Activated CD4-positive, alpha-beta T cell treated with anti-CD3 and anti-CD28 coated beads for 48 hours (primary cell): Measurements from ENCODE around the gene FAIM2.
"Not testable (repeated sequence)": the region's sequence is repeated elsewhere in the genome, so short reads cannot be mapped to it uniquely, and the experiment has no call there.

ENCODE experiments used
- DNase-seq: peaks from one replicate; pipeline ENCODE4 v3.0.0-alpha.2; 2020

The FAIM2 gene

GRCh38 chr12:49893753-49894750, 9.6 kb downstream of the FAIM2 start:
- DNase-seq: no peak

GRCh38 chr12:49892732-49893317, 10.9 kb downstream of the FAIM2 start:
- DNase-seq: no peak

- no peak for DNase-seq
These were observed 11.5 kb downstream of the FAIM2 start for GRCh38 chr12:49892084-49892731.

- DNase-seq: no peak
These were observed 12.2 kb downstream of the FAIM2 start for GRCh38 chr12:49891476-49891875.

GRCh38 chr12:49891012-49891411, 12.7 kb downstream of the FAIM2 start:
- no peak for DNase-seq

- no peak for DNase-seq
These were observed 13.6 kb downstream of the FAIM2 start for GRCh38 chr12:49890096-49890461.

- DNase-seq: no peak
These were observed 14.2 kb downstream of the FAIM2 start for GRCh38 chr12:49889361-49890095.

GRCh38 chr12:49888461-49889151, 15.1 kb downstream of the FAIM2 start:
- no peak for DNase-seq

- DNase-seq: no peak
These were observed 15.9 kb downstream of the FAIM2 start for GRCh38 chr12:49887536-49888401.

GRCh38 chr12:49887091-49887490, 16.6 kb downstream of the FAIM2 start:
- no peak for DNase-seq

- no peak for DNase-seq
These were observed 17.8 kb downstream of the FAIM2 start for GRCh38 chr12:49885663-49886461.

GRCh38 chr12:49885118-49885517, 18.6 kb downstream of the FAIM2 start:
- DNase-seq: no peak

- DNase-seq: no peak
These were observed 20.7 kb downstream of the FAIM2 start for GRCh38 chr12:49882851-49883464.

GRCh38 chr12:49882248-49882850, 21.4 kb downstream of the FAIM2 start:
- no peak for DNase-seq

- no peak for DNase-seq
These were observed 22.1 kb downstream of the FAIM2 start for GRCh38 chr12:49881415-49882247.

GRCh38 chr12:49880756-49881414, 22.8 kb downstream of the FAIM2 start:
- no peak for DNase-seq

- DNase-seq: not testable (repeated sequence)
These were observed 24.6 kb downstream of the FAIM2 start for GRCh38 chr12:49879065-49879464.

- no peak for DNase-seq
These were observed 25.7 kb downstream of the FAIM2 start for GRCh38 chr12:49878021-49878420.
